Gastroesophageal sphincter (tissue), 3 donors: ENCODE measurements around the gene CYB561D1.

Experiments
- CTCF ChIP-seq, 4 experiments: fragments of 200-600 bp in 2 of 4; fragments of 450-650 bp in 2 of 4; sonication (generic) in 1 of 4; IDR thresholded peaks; one replicate each; pipeline ENCODE4 v1.5.1; 2017 to 2019; ENCODE audit warnings: antibody characterized with exemption in 4 of 4, mild to moderate bottlenecking in 2 of 4, moderate library complexity in 2 of 4
- POLR2A ChIP-seq, 2 donors: fragments of 450-650 bp; IDR thresholded peaks; one replicate each; pipeline ENCODE4 v1.6.1; 2017; ENCODE audit warnings: antibody characterized with exemption in 2 of 2, mild to moderate bottlenecking in 2 of 2, moderate library complexity in 1 of 2
- POLR2AphosphoS5 ChIP-seq: sonication (generic); formaldehyde crosslinking; IDR thresholded peaks from one replicate; pipeline ENCODE4 v1.6.1; 2017; ENCODE audit warnings: antibody characterized with exemption

DNA sequence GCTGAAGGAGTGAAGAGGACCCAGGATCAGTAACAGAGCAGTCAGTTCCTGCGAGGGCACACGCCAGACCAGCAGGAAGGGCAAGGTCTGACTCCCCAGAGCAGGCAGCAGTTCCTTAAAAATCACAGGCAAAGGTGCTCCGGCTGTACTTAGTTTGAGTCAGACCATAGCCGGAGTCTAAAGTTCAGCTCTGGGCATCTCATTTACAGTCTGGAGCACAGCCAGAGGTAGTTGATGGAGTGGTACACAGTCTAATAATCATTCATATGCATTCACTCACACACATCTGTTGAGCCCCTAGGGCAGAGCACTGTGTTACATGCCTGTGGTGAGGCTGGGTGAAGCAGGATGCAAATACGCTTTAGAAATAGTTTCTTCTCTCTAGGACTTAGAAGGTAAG, 23.0 kb downstream of the CYB561D1 start:
- no peak for TF ChIP-seq POLR2AphosphoS5
- TF ChIP-seq CTCF (IDR thresholded peaks at IDR 0.05): no peak
- no peak for TF ChIP-seq POLR2A (IDR thresholded peaks at IDR 0.05)
